Fibroblast of mammary gland (primary cell): ENCODE data around the gene ETS1.

ENCODE experiments used
- DNase-seq: peaks from one replicate; pipeline ENCODE4 v3.0.0-alpha.2; 2010; ENCODE audit warnings: low read depth
- H3K4me3 ChIP-seq: 2 replicates; pipeline ENCODE4 v1.5.1; 2011; ENCODE audit warnings: low read depth, mild to moderate bottlenecking, low read length, moderate library complexity; ENCODE audit not compliant: control insufficient read depth
- TF ChIP-seq, protein P1 (sequence below): conservative IDR thresholded peaks from 2 replicates; pipeline ENCODE4 v1.5.1; 2011; ENCODE audit warnings: low read depth, low read length, inconsistent platforms; ENCODE audit not compliant: control insufficient read depth, insufficient read depth

The ETS1 gene

DNA sequence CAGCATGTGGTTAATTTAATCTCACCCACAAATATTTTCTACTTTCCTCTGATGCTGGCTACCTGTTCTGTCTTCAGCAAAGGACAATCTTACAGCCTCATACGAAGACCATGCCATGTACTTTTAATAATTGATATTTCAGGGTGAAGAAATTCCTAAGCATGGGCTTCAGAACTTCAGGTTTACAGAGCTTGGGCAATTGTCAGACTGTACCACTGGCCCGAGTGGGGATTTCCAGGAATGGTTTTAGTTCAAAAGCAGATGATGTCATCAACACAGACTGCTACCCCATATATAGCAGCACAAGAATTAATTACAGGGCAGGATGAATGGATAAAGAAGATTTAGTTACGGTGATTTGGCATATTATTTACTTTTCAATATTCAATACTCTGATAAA, 171.8 kb downstream of the ETS1 start:
- no peak overlapping the region for H3K4me3 ChIP-seq
- TF ChIP-seq, protein P1, sequence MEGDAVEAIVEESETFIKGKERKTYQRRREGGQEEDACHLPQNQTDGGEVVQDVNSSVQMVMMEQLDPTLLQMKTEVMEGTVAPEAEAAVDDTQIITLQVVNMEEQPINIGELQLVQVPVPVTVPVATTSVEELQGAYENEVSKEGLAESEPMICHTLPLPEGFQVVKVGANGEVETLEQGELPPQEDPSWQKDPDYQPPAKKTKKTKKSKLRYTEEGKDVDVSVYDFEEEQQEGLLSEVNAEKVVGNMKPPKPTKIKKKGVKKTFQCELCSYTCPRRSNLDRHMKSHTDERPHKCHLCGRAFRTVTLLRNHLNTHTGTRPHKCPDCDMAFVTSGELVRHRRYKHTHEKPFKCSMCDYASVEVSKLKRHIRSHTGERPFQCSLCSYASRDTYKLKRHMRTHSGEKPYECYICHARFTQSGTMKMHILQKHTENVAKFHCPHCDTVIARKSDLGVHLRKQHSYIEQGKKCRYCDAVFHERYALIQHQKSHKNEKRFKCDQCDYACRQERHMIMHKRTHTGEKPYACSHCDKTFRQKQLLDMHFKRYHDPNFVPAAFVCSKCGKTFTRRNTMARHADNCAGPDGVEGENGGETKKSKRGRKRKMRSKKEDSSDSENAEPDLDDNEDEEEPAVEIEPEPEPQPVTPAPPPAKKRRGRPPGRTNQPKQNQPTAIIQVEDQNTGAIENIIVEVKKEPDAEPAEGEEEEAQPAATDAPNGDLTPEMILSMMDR: no peak
- no peak for DNase-seq

DNA sequence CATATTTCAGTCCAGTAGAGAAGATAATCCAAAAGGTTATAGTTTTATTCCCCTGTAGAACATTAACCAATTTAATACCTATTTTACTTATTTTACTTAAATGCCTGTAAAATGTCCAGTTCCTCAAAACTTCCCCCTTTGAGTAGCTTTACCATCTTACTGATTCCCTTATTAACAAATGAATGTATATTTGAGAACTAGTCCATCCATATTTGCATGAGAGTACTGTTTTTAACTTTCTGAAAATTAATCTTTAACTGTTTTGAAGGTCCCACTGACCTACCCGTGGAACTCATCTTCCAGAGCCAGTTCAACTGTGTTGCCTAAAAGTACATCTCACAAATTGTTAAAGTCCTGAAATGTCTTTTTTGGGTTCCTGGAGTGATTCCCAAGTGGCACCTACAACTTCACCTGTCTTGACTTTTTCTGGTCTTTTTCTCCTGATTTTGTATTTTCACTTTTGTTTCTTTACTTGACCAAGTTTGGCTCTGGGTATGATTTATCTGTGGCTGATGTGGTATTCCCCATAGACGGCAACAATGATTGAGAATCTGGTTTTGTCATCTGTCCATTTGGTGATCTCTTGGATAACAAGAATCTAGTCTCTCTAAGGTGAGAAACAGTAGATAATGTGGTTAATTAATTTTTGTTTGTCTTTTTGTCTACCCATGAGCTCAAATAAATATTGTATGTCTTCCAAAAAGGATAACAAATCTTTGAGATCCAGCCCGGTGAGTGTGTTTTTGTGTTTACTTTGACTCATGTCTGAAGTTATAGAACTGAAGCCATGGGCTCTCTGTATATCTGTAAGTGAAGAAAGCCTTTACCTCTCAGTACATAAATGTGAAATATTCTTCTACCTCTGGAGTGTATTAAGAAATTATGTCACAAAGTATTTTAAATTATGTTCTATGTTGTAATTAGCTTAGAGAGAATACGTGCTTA, 174.2 kb downstream of the ETS1 start:
- no peak for DNase-seq
- H3K4me3 ChIP-seq: no peak overlapping the region
- TF ChIP-seq, protein P1: no peak

DNA sequence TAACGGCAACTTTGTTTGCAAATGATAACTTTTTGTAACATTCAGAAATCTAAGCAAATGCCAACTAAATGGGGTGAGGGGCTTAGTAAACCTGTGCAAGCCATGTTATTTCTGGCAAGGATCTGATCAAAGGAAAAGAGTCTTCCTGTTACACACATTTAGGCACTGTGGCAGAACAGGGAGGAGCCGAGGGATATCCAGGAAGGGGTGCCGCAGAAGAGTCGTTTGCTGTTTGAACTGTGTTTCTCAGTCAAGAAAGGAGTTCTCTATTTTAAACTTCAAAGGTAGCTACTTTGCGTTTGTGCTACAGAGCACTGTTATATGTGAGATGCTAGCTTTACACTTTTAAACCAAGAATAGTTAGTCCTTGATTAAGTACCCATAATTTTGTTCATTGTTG, 175.5 kb downstream of the ETS1 start:
- DNase-seq: no peak
- H3K4me3 ChIP-seq: no peak overlapping the region
- TF ChIP-seq, protein P1: no peak

DNA sequence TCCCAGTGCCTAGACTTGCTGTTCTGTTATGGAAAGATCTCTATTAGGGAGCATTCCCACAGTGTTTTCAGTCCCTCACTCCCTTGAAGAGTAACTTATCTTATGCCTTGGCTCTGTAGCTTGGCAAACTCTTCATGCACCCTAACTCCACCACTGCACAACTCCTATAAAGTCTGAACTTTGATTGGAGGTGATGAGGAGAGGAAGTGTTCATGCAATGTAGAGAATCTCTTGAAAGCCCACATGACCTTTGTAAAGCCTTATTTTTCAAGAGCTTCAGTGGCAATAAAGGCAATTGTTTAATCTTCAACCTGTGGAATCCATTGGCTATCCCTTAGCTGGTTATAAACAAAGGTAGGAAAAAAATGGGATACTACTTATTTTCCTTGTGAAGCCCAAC, 176.2 kb downstream of the ETS1 start:
- TF ChIP-seq, protein P1: no peak
- DNase-seq: no peak
- no peak overlapping the region for H3K4me3 ChIP-seq

DNA sequence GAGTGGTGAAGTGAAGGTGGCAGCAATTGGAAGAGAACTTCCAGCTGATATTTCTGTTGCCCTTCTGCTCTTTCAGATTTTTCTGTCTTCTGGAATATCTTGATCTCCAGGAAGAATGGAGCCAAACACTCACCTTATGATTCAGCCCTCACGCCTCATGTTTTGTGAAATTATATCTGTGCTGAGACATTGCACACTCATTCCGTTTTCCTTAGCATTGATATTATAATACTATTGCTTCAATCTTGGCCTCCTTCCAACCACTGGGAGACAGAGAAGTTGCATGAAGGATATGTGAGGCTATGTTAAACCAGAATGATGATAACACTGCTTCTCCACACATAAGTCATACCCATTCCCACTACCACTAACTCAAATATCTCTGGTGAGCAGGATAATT, 177.9 kb downstream of the ETS1 start:
- peak; percentile 88 for DNase-seq
- TF ChIP-seq, protein P1: no peak
- no peak overlapping the region for H3K4me3 ChIP-seq
